ENCODE results near the gene CDK5RAP2.

GRCh38 chr9:120621941-120622340 lies 42.0 kb upstream of the CDK5RAP2 start:
- TF ChIP-seq GATA2 (IDR thresholded peaks at IDR 0.05; ENCODE audit: low read depth, low read length) (no peak), GATA3 (IDR thresholded peaks at IDR 0.05; ENCODE audit: low read depth, low read length) (no peak)

Measured in SH-SY5Y (cell line).